H1 (cell line): ENCODE data around the gene ATG7.

ENCODE experiments used
- CEBPB ChIP-seq: IDR thresholded peaks from 2 replicates; pipeline ENCODE4 v1.6.1; 2012; ENCODE audit warnings: low read depth, low read length
- CTCF ChIP-seq, 3 experiments: IDR thresholded peaks; 1 replicate in 2 of 3; 2 replicates in 1 of 3; pipeline versions ENCODE4 v1.5.1 to v1.6.1; 2011; ENCODE audit warnings: low read length in 3 of 3, mild to moderate bottlenecking in 3 of 3, inconsistent platforms in 2 of 3, low read depth in 1 of 3, moderate library complexity in 1 of 3; ENCODE audit not compliant: insufficient read depth in 1 of 3; ENCODE audit errors: control extremely low read depth in 1 of 3
- EP300 ChIP-seq, 2 experiments: IDR thresholded peaks; 1 replicate in 1 of 2; 2 replicates in 1 of 2; pipeline ENCODE4 v1.6.1; 2011 to 2012; ENCODE audit warnings: low read depth in 2 of 2, low read length in 2 of 2, mild to moderate bottlenecking in 2 of 2, borderline replicate concordance in 1 of 2, inconsistent platforms in 1 of 2, moderate library complexity in 1 of 2
- FOSL1 ChIP-seq: IDR thresholded peaks from 2 replicates; pipeline ENCODE4 v1.6.1; 2011; ENCODE audit warnings: mild to moderate bottlenecking, low read depth, low read length, moderate library complexity; ENCODE audit not compliant: insufficient read depth
- HDAC2 ChIP-seq, 2 experiments: fragments of 300-600 bp in 1 of 2; sonication (generic) in 1 of 2; IDR thresholded peaks; 2 replicates each; pipeline ENCODE4 v1.6.1; 2011 to 2012; ENCODE audit warnings: low read depth in 2 of 2, low read length in 2 of 2, mild to moderate bottlenecking in 2 of 2, moderate library complexity in 2 of 2, borderline replicate concordance in 1 of 2, inconsistent platforms in 1 of 2
- HDAC6 ChIP-seq: IDR thresholded peaks from one replicate; pipeline ENCODE4 v1.7.1; 2012; ENCODE audit warnings: low read depth, mild to moderate bottlenecking, inconsistent platforms, low read length, moderate library complexity
- NRF1 ChIP-seq: IDR thresholded peaks from 2 replicates; pipeline ENCODE4 v1.6.1; 2011; ENCODE audit warnings: mild to moderate bottlenecking, low read depth, low read length, improper control_type of control experiment
- POLR2A ChIP-seq, 2 experiments: IDR thresholded peaks; 1 replicate in 1 of 2; 2 replicates in 1 of 2; pipeline ENCODE4 v1.6.1; 2011; ENCODE audit warnings: low read depth in 2 of 2, low read length in 2 of 2, mild to moderate bottlenecking in 2 of 2; ENCODE audit errors: control extremely low read depth in 1 of 2
- SP1 ChIP-seq: IDR thresholded peaks from 2 replicates; pipeline ENCODE4 v1.6.1; 2011; ENCODE audit warnings: low read depth, low read length
- SRF ChIP-seq: IDR thresholded peaks from 2 replicates; pipeline ENCODE4 v1.6.1; 2011; ENCODE audit warnings: mild to moderate bottlenecking, low read depth, low read length, moderate library complexity
- USF2 ChIP-seq: IDR thresholded peaks from 2 replicates; pipeline ENCODE4 v1.6.1; 2011; ENCODE audit warnings: low read length, improper control_type of control experiment
- YY1 ChIP-seq: IDR thresholded peaks from 2 replicates; pipeline ENCODE4 v1.6.1; 2011; ENCODE audit warnings: low read depth, mild to moderate bottlenecking, low read length

- TF ChIP-seq SRF, result no peak
- TF ChIP-seq CTCF (IDR thresholded peaks at IDR 0.05; ENCODE audit: control extremely low read depth in 1 of 3, insufficient read depth in 1 of 3, low read depth in 1 of 3, low read length in 3 of 3), result no peak
- no peak for TF ChIP-seq HDAC2 (IDR thresholded peaks at IDR 0.05; ENCODE audit: borderline replicate concordance in 1 of 2, low read depth in 2 of 2, low read length in 2 of 2)
- no peak for TF ChIP-seq EP300 (IDR thresholded peaks at IDR 0.05; ENCODE audit: borderline replicate concordance in 1 of 2, low read depth in 2 of 2, low read length in 2 of 2)
- TF ChIP-seq SP1, result no peak
- TF ChIP-seq NRF1, result no peak
- TF ChIP-seq YY1, result no peak
- TF ChIP-seq FOSL1, result no peak
- no peak for TF ChIP-seq USF2
- no peak for TF ChIP-seq CEBPB
- TF ChIP-seq POLR2A (IDR thresholded peaks at IDR 0.05; ENCODE audit: control extremely low read depth in 1 of 2, low read depth in 2 of 2, low read length in 2 of 2), result no peak
- TF ChIP-seq HDAC6, result no peak
These were observed 42.1 kb upstream of the ATG7 start for GRCh38 chr3:11230125-11230524.
